Endothelial cell of umbilical vein (primary cell): Measurements from ENCODE around the gene SMIM21. TPM values are rescaled to one million over a fixed set of nuclear protein-coding genes. Genes with fewer than 3 reads are reported as not detected.

ENCODE experiments used
- BruUV-seq: library from RNA; stranded (reverse); fragments of 400-500 nt; replicated peaks from 2 replicates; lab custom pipeline; 2021; lab: Mats Ljungman, UMichigan
- CTCF ChIA-PET: fragments of 300-600, 350-600 bp; sonication (Branson Sonifier 250); formaldehyde crosslinking; loops from one replicate; lab custom pipeline; 2021; ENCODE audit warnings: antibody characterized with exemption, inconsistent platforms; lab: Charles Lee
- POLR2A ChIA-PET: fragments of 300-600, 350-600 bp; sonication (Branson Sonifier 250); formaldehyde crosslinking; loops from one replicate; lab custom pipeline; 2021; ENCODE audit warnings: antibody characterized with exemption, inconsistent platforms; lab: Charles Lee
- DNase-seq: peaks from one replicate; pipeline ENCODE4 v3.0.0-alpha.2; 2011; ENCODE audit warnings: low read depth, low spot score
- FAIRE-seq: peaks from 2 replicates; lab custom pipeline; 2011; peaks lifted over from hg19 to GRCh38; lab: Jason Lieb, UNC
- H2AFZ ChIP-seq: 2 replicates; pipeline ENCODE4 v1.6.0; 2012; ENCODE audit warnings: low read depth, low read length, control low read depth, inconsistent platforms
- H3K27ac ChIP-seq: 2 replicates; pipeline ENCODE4 v1.5.1; 2011; ENCODE audit warnings: low read depth, mild to moderate bottlenecking, control low read depth, low read length, moderate library complexity; ENCODE audit not compliant: insufficient read depth
- H3K27me3 ChIP-seq, 2 experiments: 2 replicates each; pipeline versions ENCODE4 v1.6.0 to v1.6.1; 2011; ENCODE audit warnings: low read length in 2 of 2, mixed read lengths in 1 of 2; ENCODE audit not compliant: control insufficient read depth in 2 of 2, insufficient read depth in 2 of 2
- H3K36me3 ChIP-seq, 2 experiments: 2 replicates in 1 of 2; 3 replicates in 1 of 2; pipeline ENCODE4 v1.5.1; 2011; ENCODE audit warnings: low read length in 2 of 2, mild to moderate bottlenecking in 1 of 2, moderate library complexity in 1 of 2; ENCODE audit not compliant: control insufficient read depth in 2 of 2, insufficient read depth in 2 of 2; ENCODE audit errors: extremely low read depth in 1 of 2
- H3K4me1 ChIP-seq: 3 replicates; pipeline ENCODE4 v1.5.1; 2011; ENCODE audit warnings: mild to moderate bottlenecking, low read length; ENCODE audit not compliant: control insufficient read depth, insufficient read depth; ENCODE audit errors: extremely low read depth
- H3K4me2 ChIP-seq: 2 replicates; pipeline ENCODE4 v1.6.1; 2011; ENCODE audit warnings: low read length, control low read depth, mixed read lengths; ENCODE audit not compliant: insufficient read depth
- H3K4me3 ChIP-seq, 3 experiments: fragments of 200-600 bp in 1 of 3; sonication (generic), shearing (Covaris generic) in 1 of 3; replicated peaks in 1 of 3; 2 replicates each; pipeline ENCODE4 v1.5.1; 2011 to 2016; ENCODE audit warnings: control low read depth in 3 of 3, low read length in 3 of 3, mild to moderate bottlenecking in 2 of 3, inconsistent platforms in 1 of 3, low read depth in 1 of 3, moderate library complexity in 1 of 3; ENCODE audit not compliant: insufficient read depth in 1 of 3
- H3K79me2 ChIP-seq: 2 replicates; pipeline ENCODE4 v1.6.0; 2012; ENCODE audit warnings: low read length, inconsistent platforms; ENCODE audit not compliant: control insufficient read depth, insufficient read depth
- H3K9ac ChIP-seq: replicated peaks from 2 replicates; pipeline ENCODE3; 2011; ENCODE audit warnings: low read length, control low read depth; ENCODE audit not compliant: insufficient read depth; ENCODE audit errors: extremely low read depth
- H3K9me1 ChIP-seq: replicated peaks from 3 replicates; pipeline ENCODE4 v1.6.0; 2011; ENCODE audit warnings: mild to moderate bottlenecking, low read length; ENCODE audit not compliant: control insufficient read depth, insufficient read depth; ENCODE audit errors: extremely low read depth
- H3K9me3 ChIP-seq: replicated peaks from 2 replicates; pipeline ENCODE4 v1.5.1; 2012; ENCODE audit warnings: low read length, inconsistent platforms; ENCODE audit not compliant: control insufficient read depth, insufficient read depth
- H4K20me1 ChIP-seq: replicated peaks from 2 replicates; pipeline ENCODE3; 2011; ENCODE audit warnings: mild to moderate bottlenecking, low read length; ENCODE audit not compliant: control insufficient read depth, insufficient read depth; ENCODE audit errors: extremely low read depth
- EZH2 ChIP-seq: IDR thresholded peaks from 2 replicates; pipeline ENCODE4 v1.6.1; 2012; ENCODE audit warnings: borderline replicate concordance, low read depth, mild to moderate bottlenecking, moderate library complexity, low read length, inconsistent platforms; ENCODE audit not compliant: severe bottlenecking
- FOS ChIP-seq: IDR thresholded peaks from 2 replicates; pipeline ENCODE4 v1.6.1; 2011; ENCODE audit warnings: mild to moderate bottlenecking, low read length, moderate library complexity, borderline replicate concordance; ENCODE audit not compliant: insufficient read depth
- GATA2 ChIP-seq: IDR thresholded peaks from 2 replicates; pipeline ENCODE4 v1.7.0; 2011; ENCODE audit warnings: low read depth, mild to moderate bottlenecking, moderate library complexity, mixed read lengths, low read length; ENCODE audit not compliant: insufficient read length, insufficient read depth
- JUN ChIP-seq: IDR thresholded peaks from 2 replicates; pipeline ENCODE4 v1.6.1; 2011; ENCODE audit warnings: borderline replicate concordance, low read depth; ENCODE audit not compliant: insufficient read length, insufficient read depth
- MYC ChIP-seq: IDR thresholded peaks from one replicate; pipeline ENCODE4 v1.6.1; 2011; ENCODE audit warnings: mild to moderate bottlenecking, low read depth, low read length
- POLR2A ChIP-seq: IDR thresholded peaks from 2 replicates; pipeline ENCODE4 v1.6.1; 2012; ENCODE audit warnings: low read depth, mild to moderate bottlenecking, control low read depth, low read length
- POLR2AphosphoS5 ChIP-seq: IDR thresholded peaks from 2 replicates; pipeline ENCODE4 v1.6.1; 2012; ENCODE audit warnings: low read depth, mild to moderate bottlenecking, control low read depth, low read length, moderate library complexity; ENCODE audit not compliant: insufficient read depth
- dilution Hi-C: fragments of 300-500 bp; cut with MboI; formaldehyde crosslinking; loops from one replicate; pipeline ENCODE4 v1.15.0; 2019; ENCODE audit warnings: low sequenced_read_pairs; ENCODE audit not compliant: extremely low pct_ligation_motif_present
- intact Hi-C: fragments of 100-400 bp; cut with micrococcal nuclease; formaldehyde crosslinking; loops from one replicate; pipeline ENCODE4 v1.10.0; 2022
- polyA plus RNA-seq, 4 experiments: library from polyadenylated mRNA; depleted of rRNA in 3 of 4; stranded (reverse) in 3 of 4; unstranded in 1 of 4; fragments of >200 nt; gene quantifications; 2 replicates each; pipeline versions ENCODE4 v1.2.1 to v1.2.3, GENCODE V29; 2011 to 2012; ENCODE audit warnings: missing spikeins in 1 of 4
- total RNA-seq: library from RNA; stranded (reverse); gene quantifications from 2 replicates; pipeline ENCODE4 v1.2.3, GENCODE V29; 2021
- TF ChIP-seq, protein P1 (sequence below): IDR thresholded peaks from 2 replicates; pipeline ENCODE4 v1.6.1; 2011; ENCODE audit not compliant: insufficient read depth, insufficient read length
- TF ChIP-seq, protein P2 (sequence below), 2 donors: IDR thresholded peaks; 1 replicate in 1 of 2; 2 replicates in 1 of 2; pipeline ENCODE4 v1.5.1; 2011; ENCODE audit warnings: low read length in 2 of 2, mild to moderate bottlenecking in 2 of 2, moderate library complexity in 2 of 2, control low read depth in 1 of 2, inconsistent platforms in 1 of 2, low read depth in 1 of 2; ENCODE audit not compliant: insufficient read depth in 1 of 2; ENCODE audit errors: extremely low read depth in 1 of 2

The SMIM21 gene
- total and polyA plus RNA-seq, 2 donors (not counting 3 experiments of a cell fraction or from before 2014, with no cell fraction given): not detected

DNA sequence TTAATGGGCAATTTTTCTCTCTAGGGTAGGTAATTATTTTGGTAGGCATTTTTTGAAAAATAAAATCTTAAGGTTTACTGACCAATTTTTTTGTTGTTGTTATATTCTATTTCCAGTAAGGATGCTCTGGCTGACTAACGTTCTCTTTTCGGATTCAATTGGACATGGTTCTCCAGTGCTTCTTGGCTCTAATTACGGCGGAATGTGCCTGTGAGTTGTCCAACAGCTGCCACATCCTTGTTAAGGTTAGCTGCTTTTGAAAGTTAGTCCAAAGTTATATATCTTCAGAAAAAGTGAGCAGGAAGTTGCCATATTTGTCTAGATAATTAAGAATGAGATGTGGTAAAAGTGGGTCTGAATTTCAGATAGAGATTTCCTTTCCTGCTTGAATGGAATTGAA, 45.8 kb upstream of the SMIM21 start:
- Histone ChIP-seq H3K9me1 (no peaks in the 10 kb centered on the region), H3K36me3 (no peaks in the 10 kb centered on the region), H3K27ac (no peak overlapping the region), H3K27me3 (no peaks in the 10 kb centered on the region), H3K4me2 (no peak overlapping the region), H3K4me3 (no peak overlapping the region), H3K4me1 (peaks cover 4% of the 10 kb centered on the region), H2AFZ (no peak overlapping the region), H3K9ac (no peak overlapping the region), H4K20me1 (no peaks in the 10 kb centered on the region), H3K79me2 (no peaks in the 10 kb centered on the region), H3K9me3 (no peaks in the 10 kb centered on the region)
- CTCF ChIA-PET: no interaction called here
- dilution Hi-C loops: no loop called here
- DNase-seq: no peak
- intact Hi-C loops: loop anchor here (10.0 kb wide), 3 partner anchors 429 to 871 kb away; no protein-coding TSS in a partner anchor
- TF ChIP-seq JUN: no peak
- TF ChIP-seq, protein P1, sequence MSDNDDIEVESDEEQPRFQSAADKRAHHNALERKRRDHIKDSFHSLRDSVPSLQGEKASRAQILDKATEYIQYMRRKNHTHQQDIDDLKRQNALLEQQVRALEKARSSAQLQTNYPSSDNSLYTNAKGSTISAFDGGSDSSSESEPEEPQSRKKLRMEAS: no peak
- TF ChIP-seq POLR2AphosphoS5: no peak
- no peak for TF ChIP-seq EZH2
- TF ChIP-seq GATA2: no peak
- no peak for TF ChIP-seq POLR2A
- TF ChIP-seq, protein P2, sequence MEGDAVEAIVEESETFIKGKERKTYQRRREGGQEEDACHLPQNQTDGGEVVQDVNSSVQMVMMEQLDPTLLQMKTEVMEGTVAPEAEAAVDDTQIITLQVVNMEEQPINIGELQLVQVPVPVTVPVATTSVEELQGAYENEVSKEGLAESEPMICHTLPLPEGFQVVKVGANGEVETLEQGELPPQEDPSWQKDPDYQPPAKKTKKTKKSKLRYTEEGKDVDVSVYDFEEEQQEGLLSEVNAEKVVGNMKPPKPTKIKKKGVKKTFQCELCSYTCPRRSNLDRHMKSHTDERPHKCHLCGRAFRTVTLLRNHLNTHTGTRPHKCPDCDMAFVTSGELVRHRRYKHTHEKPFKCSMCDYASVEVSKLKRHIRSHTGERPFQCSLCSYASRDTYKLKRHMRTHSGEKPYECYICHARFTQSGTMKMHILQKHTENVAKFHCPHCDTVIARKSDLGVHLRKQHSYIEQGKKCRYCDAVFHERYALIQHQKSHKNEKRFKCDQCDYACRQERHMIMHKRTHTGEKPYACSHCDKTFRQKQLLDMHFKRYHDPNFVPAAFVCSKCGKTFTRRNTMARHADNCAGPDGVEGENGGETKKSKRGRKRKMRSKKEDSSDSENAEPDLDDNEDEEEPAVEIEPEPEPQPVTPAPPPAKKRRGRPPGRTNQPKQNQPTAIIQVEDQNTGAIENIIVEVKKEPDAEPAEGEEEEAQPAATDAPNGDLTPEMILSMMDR (IDR thresholded peaks at IDR 0.05; ENCODE audit: extremely low read depth in 1 of 2, insufficient read depth in 1 of 2, low read depth in 1 of 2, low read length in 2 of 2): no peak
- no peak for TF ChIP-seq MYC
- TF ChIP-seq FOS: no peak
- POLR2A ChIA-PET: no interaction called here
- FAIRE-seq: no peak
- BruUV-seq: no TSS peak
